NCI-H1436 (cell line): ENCODE data around the gene STAM2.

Experiments
- DNase-seq: peaks from one replicate; lab custom pipeline; 2025; lab: John Stamatoyannopoulos, UW

STAM2 gene

GRCh38 chr2:152071518-152071917 is 104.0 kb downstream of the STAM2 start:
- no peak for DNase-seq

GRCh38 chr2:152071092-152071491 is 104.5 kb downstream of the STAM2 start:
- DNase-seq: no peak

- no peak for DNase-seq
These were observed 107.3 kb downstream of the STAM2 start for GRCh38 chr2:152068226-152068625.

- no peak for DNase-seq
These were observed 107.7 kb downstream of the STAM2 start for GRCh38 chr2:152067823-152068222.
